A673 (cell line): Measurements from ENCODE around the gene CMTM8. TPM values are rescaled to one million over a fixed set of nuclear protein-coding genes. Genes with fewer than 3 reads are reported as not detected.

ENCODE experiments used
- BruUV-seq: library from RNA; stranded (reverse); fragments of 400-500 nt; replicated peaks from 2 replicates; lab custom pipeline; 2021; lab: Mats Ljungman, UMichigan
- CTCF ChIA-PET: fragments of 300-600 bp; sonication (Branson Sonifier 250); formaldehyde crosslinking; loops from one replicate; lab custom pipeline; 2022; ENCODE audit warnings: antibody characterized with exemption; lab: Charles Lee
- POLR2A ChIA-PET: fragments of 300-600 bp; sonication (Branson Sonifier 250); formaldehyde crosslinking; loops from one replicate; lab custom pipeline; 2022; ENCODE audit warnings: antibody characterized with exemption; ENCODE audit not compliant: low non-redundant PET; lab: Charles Lee
- DNase-seq: peaks from one replicate; pipeline ENCODE4 v3.0.0-alpha.2; 2015; ENCODE audit warnings: low spot score
- H3K27ac ChIP-seq: fragments of 200-600 bp; sonication (generic); 2 replicates; pipeline ENCODE4 v1.5.1; 2016; ENCODE audit warnings: mixed run types, low read depth, mild to moderate bottlenecking, mixed read lengths, antibody characterized with exemption, low read length; ENCODE audit not compliant: poor library complexity, severe bottlenecking
- H3K27me3 ChIP-seq: fragments of 200-600 bp; sonication (generic); replicated peaks from 2 replicates; pipeline ENCODE4 v1.6.1; 2017; ENCODE audit warnings: mixed run types, low read depth, mild to moderate bottlenecking, mixed read lengths, antibody characterized with exemption, low read length; ENCODE audit not compliant: insufficient read depth, poor library complexity
- H3K36me3 ChIP-seq: fragments of 200-600 bp; sonication (generic); 2 replicates; pipeline ENCODE4 v1.6.1; 2016; ENCODE audit warnings: mixed run types, mild to moderate bottlenecking, mixed read lengths, antibody characterized with exemption, low read length; ENCODE audit not compliant: insufficient read depth, poor library complexity, severe bottlenecking
- H3K4me1 ChIP-seq: fragments of 200-600 bp; sonication (generic); 2 replicates; pipeline ENCODE4 v1.6.1; 2017; ENCODE audit warnings: mixed run types, mild to moderate bottlenecking, mixed read lengths, antibody characterized with exemption, low read length; ENCODE audit not compliant: insufficient read depth, poor library complexity, severe bottlenecking
- H3K4me3 ChIP-seq: fragments of 200-600 bp; sonication (generic); 2 replicates; pipeline ENCODE4 v1.5.1; 2016; ENCODE audit warnings: low read depth, mixed run types, mild to moderate bottlenecking, mixed read lengths, low read length; ENCODE audit not compliant: poor library complexity, severe bottlenecking
- H3K9me3 ChIP-seq: fragments of 200-600 bp; sonication (generic); 2 replicates; pipeline ENCODE4 v1.6.1; 2016; ENCODE audit warnings: mixed run types, low read depth, mild to moderate bottlenecking, mixed read lengths, antibody characterized with exemption, low read length; ENCODE audit not compliant: poor library complexity, severe bottlenecking
- EZH2 ChIP-seq: fragments of 200-600 bp; sonication (generic); IDR thresholded peaks from 2 replicates; pipeline ENCODE4 v1.6.1; 2017; ENCODE audit warnings: borderline replicate concordance, low read depth, mild to moderate bottlenecking, mixed read lengths, antibody characterized with exemption, low read length; ENCODE audit not compliant: poor library complexity, severe bottlenecking
- intact Hi-C: fragments of 100-400 bp; cut with micrococcal nuclease; formaldehyde crosslinking; loops from one replicate; pipeline ENCODE4 v1.10.0; 2022; ENCODE audit not compliant: unreplicated experiment
- total RNA-seq: library from RNA; stranded (reverse); gene quantifications from 2 replicates; pipeline ENCODE4 v1.2.3, GENCODE V29; 2021
- TF ChIP-seq, protein P1 (sequence below): fragments of 300-800, 200-600 bp; sonication (generic); conservative IDR thresholded peaks from 2 replicates; pipeline ENCODE4 v1.5.1; 2017; ENCODE audit warnings: low read depth, mild to moderate bottlenecking, antibody characterized with exemption, low read length, moderate library complexity, mixed read lengths

Gene CMTM8
- total RNA-seq, 1 experiment from 2014 or later = 2.1 TPM

DNA sequence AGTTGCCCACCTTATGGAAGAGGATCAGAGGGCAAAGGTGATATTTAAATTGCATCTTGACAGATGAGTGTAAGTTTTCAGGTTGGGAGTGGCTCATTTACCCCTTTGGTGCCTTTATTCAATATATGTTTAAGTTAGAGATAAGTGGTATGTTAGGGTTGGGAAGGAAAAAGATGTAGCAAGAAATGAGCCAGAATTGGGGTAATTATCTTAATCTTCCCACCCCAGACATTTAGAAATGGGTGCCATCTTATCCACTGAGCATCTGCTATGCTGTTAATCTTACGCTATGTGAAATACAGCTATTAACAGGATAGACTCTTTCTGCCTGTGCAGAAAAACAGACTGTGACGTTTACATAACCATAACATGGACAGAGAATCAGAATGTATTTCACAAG lies 159.5 kb downstream of the CMTM8 start:
- Histone ChIP-seq H3K27me3 (peaks cover 11% of the 10 kb centered on the region), H3K4me1 (peaks cover 10% of the 10 kb centered on the region), H3K9me3 (no peaks in the 10 kb centered on the region), H3K27ac (no peak overlapping the region), H3K4me3 (no peak overlapping the region), H3K36me3 (no peaks in the 10 kb centered on the region)
- no TSS peak for BruUV-seq
- DNase-seq = no peak
- ChIA-PET POLR2A (no interaction called here), CTCF (no interaction called here)
- TF ChIP-seq EZH2 = no peak
- TF ChIP-seq, protein P1, sequence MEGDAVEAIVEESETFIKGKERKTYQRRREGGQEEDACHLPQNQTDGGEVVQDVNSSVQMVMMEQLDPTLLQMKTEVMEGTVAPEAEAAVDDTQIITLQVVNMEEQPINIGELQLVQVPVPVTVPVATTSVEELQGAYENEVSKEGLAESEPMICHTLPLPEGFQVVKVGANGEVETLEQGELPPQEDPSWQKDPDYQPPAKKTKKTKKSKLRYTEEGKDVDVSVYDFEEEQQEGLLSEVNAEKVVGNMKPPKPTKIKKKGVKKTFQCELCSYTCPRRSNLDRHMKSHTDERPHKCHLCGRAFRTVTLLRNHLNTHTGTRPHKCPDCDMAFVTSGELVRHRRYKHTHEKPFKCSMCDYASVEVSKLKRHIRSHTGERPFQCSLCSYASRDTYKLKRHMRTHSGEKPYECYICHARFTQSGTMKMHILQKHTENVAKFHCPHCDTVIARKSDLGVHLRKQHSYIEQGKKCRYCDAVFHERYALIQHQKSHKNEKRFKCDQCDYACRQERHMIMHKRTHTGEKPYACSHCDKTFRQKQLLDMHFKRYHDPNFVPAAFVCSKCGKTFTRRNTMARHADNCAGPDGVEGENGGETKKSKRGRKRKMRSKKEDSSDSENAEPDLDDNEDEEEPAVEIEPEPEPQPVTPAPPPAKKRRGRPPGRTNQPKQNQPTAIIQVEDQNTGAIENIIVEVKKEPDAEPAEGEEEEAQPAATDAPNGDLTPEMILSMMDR = no peak
- intact Hi-C loops = loop anchor here (2.0 kb wide), 1 partner anchor 223 kb away; no protein-coding TSS in a partner anchor

GRCh38 chr3:32398531-32398930 lies 160.1 kb downstream of the CMTM8 start:
- Histone ChIP-seq H3K27me3 (peaks cover 8% of the 10 kb centered on the region), H3K36me3 (no peaks in the 10 kb centered on the region), H3K4me3 (no peak overlapping the region), H3K9me3 (no peaks in the 10 kb centered on the region), H3K27ac (no peak overlapping the region), H3K4me1 (peaks cover 10% of the 10 kb centered on the region)
- TF ChIP-seq, protein P1 = no peak
- no peak for TF ChIP-seq EZH2
- BruUV-seq = no TSS peak
- no peak for DNase-seq
- ChIA-PET CTCF (no interaction called here), POLR2A (no interaction called here)
- intact Hi-C loops = loop anchor here (2.0 kb wide), 1 partner anchor 224 kb away; no protein-coding TSS in a partner anchor

DNA sequence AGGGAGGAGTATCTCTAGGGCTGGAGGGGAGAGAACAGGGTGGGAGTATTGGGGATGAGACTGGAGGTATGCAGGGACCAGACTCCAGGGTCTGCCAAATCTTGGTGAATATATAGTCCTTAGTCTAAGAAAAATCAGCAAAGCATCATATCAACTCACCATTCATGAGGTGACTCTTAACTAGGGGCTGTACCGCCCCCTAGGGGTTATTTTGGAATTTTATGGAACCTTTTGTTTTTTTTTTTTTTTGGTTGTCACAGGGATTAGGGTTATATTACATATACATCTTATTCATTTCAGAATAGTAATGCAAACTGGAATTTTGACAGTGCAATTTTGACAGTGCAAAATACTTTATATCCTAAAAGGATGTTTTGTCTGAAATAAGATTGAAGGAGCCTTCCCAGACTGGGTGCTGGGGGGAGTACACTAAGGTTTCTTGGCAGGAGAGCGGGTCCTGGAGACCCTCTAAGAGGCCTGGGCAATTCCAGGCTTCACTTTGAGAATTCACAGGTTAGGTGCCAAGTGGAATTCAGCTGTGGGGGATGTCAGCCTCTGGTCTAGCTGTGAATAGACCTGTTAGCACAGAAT lies 160.6 kb downstream of the CMTM8 start:
- CTCF ChIA-PET = no interaction called here
- no peak overlapping the region for H3K27ac ChIP-seq
- H3K9me3 ChIP-seq = no peaks in the 10 kb centered on the region
- intact Hi-C loops = loop anchor here (2.0 kb wide), 1 partner anchor 224 kb away; no protein-coding TSS in a partner anchor
- no TSS peak for BruUV-seq
- no peaks in the 10 kb centered on the region for H3K36me3 ChIP-seq
- POLR2A ChIA-PET = no interaction called here
- H3K4me3 ChIP-seq = no peak overlapping the region
- TF ChIP-seq, protein P1 = peak; percentile 67
- no peak for TF ChIP-seq EZH2
- peaks cover 10% of the 10 kb centered on the region for H3K4me1 ChIP-seq
- peaks cover 6% of the 10 kb centered on the region for H3K27me3 ChIP-seq
- peak; percentile 75 for DNase-seq
